Hepatocyte (in vitro differentiated cells): Measurements from ENCODE around the gene DAP. TPM values are rescaled to one million over a fixed set of nuclear protein-coding genes. Genes with fewer than 3 reads are reported as not detected.

Experiments
- DNase-seq: peaks from one replicate; pipeline ENCODE4 v3.0.0-alpha.2; 2016; ENCODE audit warnings: low spot score
- H2AFZ ChIP-seq: fragments of 200-600 bp; sonication (generic); 2 replicates; pipeline ENCODE4 v1.6.0; 2016; ENCODE audit warnings: antibody characterized with exemption, mild to moderate bottlenecking
- H3K27ac ChIP-seq: fragments of 200-600 bp; sonication (generic); 2 replicates; pipeline ENCODE4 v1.5.1; 2016; ENCODE audit warnings: mild to moderate bottlenecking
- H3K27me3 ChIP-seq: fragments of 200-600 bp; sonication (generic); 2 replicates; pipeline ENCODE4 v1.6.1; 2016
- H3K36me3 ChIP-seq: fragments of 200-600 bp; sonication (generic); replicated peaks from 2 replicates; pipeline ENCODE4 v1.5.1; 2016; ENCODE audit warnings: low read depth; ENCODE audit not compliant: insufficient read depth
- H3K4me1 ChIP-seq: fragments of 200-600 bp; sonication (generic); 2 replicates; pipeline ENCODE4 v1.5.1; 2016; ENCODE audit warnings: mild to moderate bottlenecking, moderate library complexity; ENCODE audit not compliant: insufficient read depth
- H3K4me2 ChIP-seq: fragments of 200-600 bp; sonication (generic); 2 replicates; pipeline ENCODE4 v1.6.0; 2016
- H3K4me3 ChIP-seq: fragments of 200-600 bp; sonication (generic); 2 replicates; pipeline ENCODE4 v1.5.1; 2016; ENCODE audit warnings: mild to moderate bottlenecking
- H3K79me2 ChIP-seq: fragments of 200-600 bp; sonication (generic); 2 replicates; pipeline ENCODE4 v1.6.0; 2017; ENCODE audit warnings: mild to moderate bottlenecking
- H3K9me2 ChIP-seq: fragments of 200-600 bp; sonication (generic); replicated peaks from 2 replicates; pipeline ENCODE4 v1.6.0; 2017; ENCODE audit warnings: mild to moderate bottlenecking; ENCODE audit not compliant: insufficient read depth
- H3K9me3 ChIP-seq: fragments of 200-600 bp; sonication (generic); 2 replicates; pipeline ENCODE4 v1.5.1; 2016; ENCODE audit warnings: low read depth, mild to moderate bottlenecking
- H4K20me1 ChIP-seq: fragments of 200-600 bp; sonication (generic); 2 replicates; pipeline ENCODE4 v1.6.0; 2016; ENCODE audit warnings: mild to moderate bottlenecking; ENCODE audit not compliant: insufficient read depth, poor library complexity, severe bottlenecking
- CTCF ChIP-seq: fragments of 200-600 bp; sonication (generic); IDR thresholded peaks from 2 replicates; pipeline ENCODE4 v1.5.1; 2016; ENCODE audit warnings: antibody characterized with exemption, mild to moderate bottlenecking; ENCODE audit not compliant: poor library complexity
- EZH2 ChIP-seq: fragments of 200-600 bp; sonication (generic); IDR thresholded peaks from 2 replicates; pipeline ENCODE4 v1.6.1; 2016; ENCODE audit warnings: antibody characterized with exemption, mild to moderate bottlenecking, borderline replicate concordance
- EZH2phosphoT487 ChIP-seq: fragments of 200-600 bp; sonication (generic); IDR thresholded peaks from one replicate; pipeline ENCODE4 v1.6.1; 2018; ENCODE audit warnings: antibody characterized with exemption, mild to moderate bottlenecking, low read depth, moderate library complexity; ENCODE audit not compliant: unreplicated experiment, severe bottlenecking
- WGBS: methylation state at CpG from one replicate; pipeline ENCODE4 v1.1.6; 2016; ENCODE audit warnings: low lambda C conversion rate; ENCODE audit errors: missing lambda C conversion rate; 5-methylcytosine and 5-hydroxymethylcytosine counted together
- polyA plus RNA-seq: library from polyadenylated mRNA; unstranded; fragments of >200 nt; fragmentation: Nextera tagmentation; extraction: Ambion mirVana; gene quantifications from 2 replicates; pipeline ENCODE4 v1.2.1, GENCODE V29; 2016
- total RNA-seq: library from RNA; depleted of rRNA; stranded (reverse); fragments of >200 nt; gene quantifications from 2 replicates; pipeline ENCODE4 v1.2.3, GENCODE V29; 2014

The DAP gene
- total and polyA plus RNA-seq, 2 experiments from 2014 or later: 74.8 to 196 TPM

- no peak for TF ChIP-seq CTCF
- TF ChIP-seq EZH2: no peak
- no peak for TF ChIP-seq EZH2phosphoT487
- Histone ChIP-seq H3K4me3 (no peak overlapping the region), H3K4me2 (no peak overlapping the region), H3K79me2 (peaks cover 78% of the 10 kb centered on the region), H3K36me3 (peaks cover 7% of the 10 kb centered on the region), H3K9me2 (no peaks in the 10 kb centered on the region), H2AFZ (no peak overlapping the region), H3K4me1 (peaks cover 20% of the 10 kb centered on the region), H4K20me1 (peaks cover under 1% of the 10 kb centered on the region), H3K27ac (no peak overlapping the region), H3K9me3 (peaks cover 5% of the 10 kb centered on the region), H3K27me3 (no peaks in the 10 kb centered on the region)
- WGBS: 94% methylated on average over 8 of the region's 8 CpGs
- no peak for DNase-seq
These were observed 16.4 kb downstream of the DAP start for GRCh38 chr5:10744681-10745080.

DNA sequence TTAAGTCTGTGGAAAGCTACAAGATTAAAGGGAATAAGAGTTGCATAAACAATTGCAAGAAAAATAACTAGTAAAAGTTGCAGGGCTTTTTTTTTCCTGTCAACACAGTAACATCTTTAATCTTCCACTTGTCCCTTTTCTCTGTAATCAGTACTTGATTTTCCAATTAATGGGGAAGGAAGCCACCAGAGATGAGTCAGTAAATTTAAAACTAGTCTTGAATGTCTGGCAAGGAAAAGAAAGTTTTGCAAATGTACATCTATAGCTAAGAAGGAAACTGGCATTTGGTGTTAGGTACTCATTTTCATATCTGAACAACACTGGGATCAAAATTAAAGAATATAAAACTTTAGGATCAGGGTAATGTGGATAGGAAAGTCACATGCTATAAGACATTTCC lies 17.1 kb downstream of the DAP start:
- Histone ChIP-seq H3K27ac (no peak overlapping the region), H3K27me3 (no peaks in the 10 kb centered on the region), H3K36me3 (peaks cover 7% of the 10 kb centered on the region), H3K9me3 (peaks cover 5% of the 10 kb centered on the region), H2AFZ (no peak overlapping the region), H3K79me2 (peaks cover 75% of the 10 kb centered on the region), H3K4me1 (peaks cover 20% of the 10 kb centered on the region), H3K4me3 (no peak overlapping the region), H3K9me2 (no peaks in the 10 kb centered on the region), H3K4me2 (no peak overlapping the region), H4K20me1 (no peaks in the 10 kb centered on the region)
- no peak for DNase-seq
- TF ChIP-seq CTCF (no peak), EZH2phosphoT487 (no peak), EZH2 (no peak)

DNA sequence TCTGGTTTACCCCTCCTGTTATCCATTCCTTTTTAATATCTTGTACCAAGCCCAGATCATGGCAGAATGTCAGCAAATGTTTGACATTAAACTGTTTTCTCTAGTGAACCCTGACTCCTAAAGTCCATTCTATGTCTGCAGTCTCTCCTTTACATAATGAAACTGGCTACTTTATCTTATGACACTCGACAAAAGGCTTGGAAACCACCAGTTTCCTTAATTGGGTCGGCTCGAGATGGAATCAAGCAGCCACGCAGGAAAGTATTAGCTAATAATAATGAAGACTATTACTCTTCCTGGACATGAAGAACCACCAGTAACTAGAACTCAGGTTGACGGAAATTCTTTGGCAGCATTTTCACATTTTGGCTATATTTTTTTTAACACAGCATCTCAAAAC lies 17.5 kb downstream of the DAP start:
- peaks cover 16% of the 10 kb centered on the region for H3K4me1 ChIP-seq
- H3K9me3 ChIP-seq: peaks cover 5% of the 10 kb centered on the region
- H3K4me3 ChIP-seq: no peak overlapping the region
- H3K9me2 ChIP-seq: no peaks in the 10 kb centered on the region
- H3K27ac ChIP-seq: no peak overlapping the region
- H3K27me3 ChIP-seq: no peaks in the 10 kb centered on the region
- no peak overlapping the region for H2AFZ ChIP-seq
- H4K20me1 ChIP-seq: no peaks in the 10 kb centered on the region
- TF ChIP-seq EZH2phosphoT487: no peak
- no peak for TF ChIP-seq EZH2
- TF ChIP-seq CTCF: no peak
- peaks cover 7% of the 10 kb centered on the region for H3K36me3 ChIP-seq
- no peak for DNase-seq
- no peak overlapping the region for H3K4me2 ChIP-seq
- WGBS: 96% methylated on average over 5 of the region's 5 CpGs
- H3K79me2 ChIP-seq: peaks cover 74% of the 10 kb centered on the region

- 94% methylated on average over 9 of the region's 9 CpGs for WGBS
- TF ChIP-seq EZH2 (no peak), CTCF (no peak), EZH2phosphoT487 (no peak)
- Histone ChIP-seq H3K36me3 (peaks cover 7% of the 10 kb centered on the region), H3K4me3 (no peak overlapping the region), H3K9me3 (peaks cover 5% of the 10 kb centered on the region), H2AFZ (no peak overlapping the region), H3K27ac (no peak overlapping the region), H3K79me2 (peaks cover 82% of the 10 kb centered on the region), H4K20me1 (no peaks in the 10 kb centered on the region), H3K4me1 (no peaks in the 10 kb centered on the region), H3K27me3 (no peaks in the 10 kb centered on the region), H3K4me2 (no peak overlapping the region), H3K9me2 (no peaks in the 10 kb centered on the region)
- no peak for DNase-seq
These were observed 19.4 kb downstream of the DAP start for GRCh38 chr5:10741661-10742060.
